Mesothelial cell of epicardium (in vitro differentiated cells): ENCODE results near the gene FNDC8. TPM values are rescaled to one million over a fixed set of nuclear protein-coding genes. Genes with fewer than 3 reads are reported as not detected.

Experiments
- DNase-seq, 2 experiments: peaks; one replicate each; pipeline ENCODE4 v3.0.0; 2021; ENCODE audit warnings: low spot score in 2 of 2; ENCODE audit not compliant: unreplicated experiment in 2 of 2
- H3K27ac Mint-ChIP-seq: 2 replicates; pipeline ENCODE4 v1.8.0; 2021; ENCODE audit warnings: mixed read lengths
- H3K27me3 Mint-ChIP-seq: 2 replicates; pipeline ENCODE4 v1.8.0; 2021; ENCODE audit warnings: low read depth, mixed read lengths
- H3K36me3 Mint-ChIP-seq: 2 replicates; pipeline ENCODE4 v1.8.0; 2021; ENCODE audit warnings: mixed read lengths
- H3K4me1 Mint-ChIP-seq: 2 replicates; pipeline ENCODE4 v1.8.0; 2021; ENCODE audit warnings: mixed read lengths
- H3K4me3 Mint-ChIP-seq: 2 replicates; pipeline ENCODE4 v1.8.0; 2021; ENCODE audit warnings: mild to moderate bottlenecking, moderate library complexity, mixed read lengths
- H3K9me3 Mint-ChIP-seq: 2 replicates; pipeline ENCODE4 v1.8.0; 2021; ENCODE audit warnings: mixed read lengths
- CTCF ChIP-seq: fragments of 200-600 bp; sonication (generic); IDR thresholded peaks from one replicate; pipeline ENCODE4 v1.5.0; 2021; ENCODE audit warnings: antibody characterized with exemption; ENCODE audit not compliant: unreplicated experiment
- total RNA-seq: library from RNA; stranded (reverse); gene quantifications from 3 replicates; pipeline ENCODE4 v1.2.1, GENCODE V29; 2021

The FNDC8 gene
- total RNA-seq, 1 donor from 2014 or later = not detected

- Mint-ChIP-seq H3K4me3 (no peak overlapping the region), H3K4me1 (peaks cover 9% of the 10 kb centered on the region), H3K9me3 (no peaks in the 10 kb centered on the region), H3K27ac (no peak overlapping the region), H3K36me3 (no peaks in the 10 kb centered on the region), H3K27me3 (peaks cover 18% of the 10 kb centered on the region)
- TF ChIP-seq CTCF = no peak
- DNase-seq = no peak
Measured at GRCh38 chr17:35164716-35165115, 43.3 kb downstream of the FNDC8 start.

- H3K4me1 Mint-ChIP-seq = peaks cover 3% of the 10 kb centered on the region
- H3K36me3 Mint-ChIP-seq = no peaks in the 10 kb centered on the region
- no peaks in the 10 kb centered on the region for H3K9me3 Mint-ChIP-seq
- no peak for TF ChIP-seq CTCF
- no peak overlapping the region for H3K4me3 Mint-ChIP-seq
- peaks cover 12% of the 10 kb centered on the region for H3K27me3 Mint-ChIP-seq
- DNase-seq = no peak
- H3K27ac Mint-ChIP-seq = no peak overlapping the region
Measured at GRCh38 chr17:35166526-35166925, 45.1 kb downstream of the FNDC8 start.

GRCh38 chr17:35167046-35167445 lies 45.6 kb downstream of the FNDC8 start:
- Mint-ChIP-seq H3K4me1 (peaks cover 3% of the 10 kb centered on the region), H3K9me3 (no peaks in the 10 kb centered on the region), H3K27ac (no peak overlapping the region), H3K27me3 (peaks cover 10% of the 10 kb centered on the region), H3K4me3 (no peak overlapping the region), H3K36me3 (no peaks in the 10 kb centered on the region)
- no peak for DNase-seq
- no peak for TF ChIP-seq CTCF

- no peaks in the 10 kb centered on the region for H3K9me3 Mint-ChIP-seq
- peaks cover 3% of the 10 kb centered on the region for H3K4me1 Mint-ChIP-seq
- no peak overlapping the region for H3K27ac Mint-ChIP-seq
- peaks cover 8% of the 10 kb centered on the region for H3K27me3 Mint-ChIP-seq
- no peak for TF ChIP-seq CTCF
- H3K4me3 Mint-ChIP-seq = no peak overlapping the region
- no peak for DNase-seq
- no peaks in the 10 kb centered on the region for H3K36me3 Mint-ChIP-seq
Measured at GRCh38 chr17:35167666-35168065, 46.3 kb downstream of the FNDC8 start.

- TF ChIP-seq CTCF = no peak
- Mint-ChIP-seq H3K36me3 (no peaks in the 10 kb centered on the region), H3K27ac (no peak overlapping the region), H3K27me3 (peaks cover 6% of the 10 kb centered on the region), H3K9me3 (no peaks in the 10 kb centered on the region), H3K4me3 (no peak overlapping the region), H3K4me1 (peaks cover 3% of the 10 kb centered on the region)
- no peak for DNase-seq
Measured at GRCh38 chr17:35169835-35170363, 48.5 kb downstream of the FNDC8 start.
